Vagina (tissue), 2 donors: ENCODE results near the gene MTHFSD.

ENCODE experiments used
- CTCF ChIP-seq, 3 experiments: fragments of 450-650 bp in 2 of 3; fragments of 200-600 bp in 1 of 3; sonication (generic) in 1 of 3; IDR thresholded peaks; one replicate each; pipeline ENCODE4 v1.5.1; 2017 to 2019; ENCODE audit warnings: antibody characterized with exemption in 3 of 3, mild to moderate bottlenecking in 2 of 3, moderate library complexity in 2 of 3
- POLR2A ChIP-seq, 2 donors: fragments of 450-650 bp; IDR thresholded peaks; one replicate each; pipeline ENCODE4 v1.6.1; 2017; ENCODE audit warnings: antibody characterized with exemption in 2 of 2, mild to moderate bottlenecking in 2 of 2, moderate library complexity in 2 of 2
- POLR2AphosphoS5 ChIP-seq, 2 donors: sonication (generic); formaldehyde crosslinking; IDR thresholded peaks; one replicate each; pipeline ENCODE4 v1.9.0; 2017; ENCODE audit warnings: antibody characterized with exemption in 2 of 2, mild to moderate bottlenecking in 2 of 2, low read depth in 1 of 2; ENCODE audit not compliant: insufficient read depth in 1 of 2

- TF ChIP-seq POLR2AphosphoS5 (IDR thresholded peaks at IDR 0.05; ENCODE audit: insufficient read depth in 1 of 2, low read depth in 1 of 2): no peak
- no peak for TF ChIP-seq CTCF (IDR thresholded peaks at IDR 0.05)
- no peak for TF ChIP-seq POLR2A (IDR thresholded peaks at IDR 0.05)
Measured at GRCh38 chr16:86495357-86495701, 59.7 kb downstream of the MTHFSD start.
